Heart left ventricle (tissue), 16 donors: ENCODE results near the gene MPRIP. TPM values are rescaled to one million over a fixed set of nuclear protein-coding genes. Genes with fewer than 3 reads are reported as not detected.

Experiments used
- ATAC-seq, 4 donors: fragments of 200-7000 bp; cut with Tn5 transposase; one replicate each; pipeline ENCODE4 v1.9.1; 2020 to 2022; ENCODE audit warnings: moderate library complexity in 4 of 4, mild to moderate bottlenecking in 3 of 4, moderate number of reproducible peaks in 1 of 4
- DNase-seq, 5 donors: peaks; one replicate each; pipeline ENCODE4 v3.0.0-alpha.2; 2020
- H3K27ac ChIP-seq, 12 donors: fragments of 200-600 bp; sonication (generic) in 4 of 12; one replicate each; pipeline versions ENCODE4 v1.5.0 to v1.8.0; 2016 to 2022; ENCODE audit warnings: mild to moderate bottlenecking in 2 of 12
- H3K27me3 ChIP-seq, 9 donors: fragments of 200-600 bp; sonication (generic) in 2 of 9; one replicate each; pipeline versions ENCODE4 v1.5.1 to v1.8.0; 2016 to 2022; ENCODE audit warnings: mild to moderate bottlenecking in 3 of 9
- H3K36me3 ChIP-seq, 9 donors: fragments of 200-600 bp; sonication (generic) in 2 of 9; one replicate each; pipeline versions ENCODE4 v1.5.0 to v1.8.0; 2018 to 2022; ENCODE audit warnings: mild to moderate bottlenecking in 2 of 9
- H3K4me1 ChIP-seq, 12 donors: fragments of 200-600 bp; sonication (generic) in 4 of 12; one replicate each; pipeline versions ENCODE4 v1.5.0 to v1.8.0; 2016 to 2022; ENCODE audit warnings: mild to moderate bottlenecking in 3 of 12
- H3K4me3 ChIP-seq, 12 donors: fragments of 200-600 bp; sonication (generic) in 4 of 12; one replicate each; pipeline versions ENCODE4 v1.5.0 to v1.8.0; 2017 to 2022; ENCODE audit warnings: mild to moderate bottlenecking in 9 of 12, moderate library complexity in 4 of 12
- H3K9me3 ChIP-seq, 12 donors: fragments of 200-600 bp; sonication (generic) in 4 of 12; one replicate each; pipeline versions ENCODE4 v1.5.0 to v1.8.0; 2016 to 2022; ENCODE audit warnings: mild to moderate bottlenecking in 1 of 12
- CTCF ChIP-seq, 12 donors: fragments of 200-600 bp; sonication (generic) in 4 of 12; IDR thresholded peaks; one replicate each; pipeline versions ENCODE4 v1.5.0 to v1.8.0; 2018 to 2022; ENCODE audit warnings: antibody characterized with exemption in 12 of 12, mild to moderate bottlenecking in 5 of 12
- POLR2A ChIP-seq, 2 donors: fragments of 450-650 bp; IDR thresholded peaks; one replicate each; pipeline ENCODE4 v1.6.1; 2017; ENCODE audit warnings: antibody characterized with exemption in 2 of 2, mild to moderate bottlenecking in 2 of 2, moderate library complexity in 2 of 2
- WGBS, 4 donors: extraction: QIAGEN DNeasy Blood & Tissue Kit in 2 of 4; methylation state at CpG; one replicate each; pipeline versions ENCODE4 v1.1.5 to v1.1.7; 2013 to 2018; 5-methylcytosine and 5-hydroxymethylcytosine counted together
- intact Hi-C, 10 donors: fragments of 100-400 bp; cut with DNase I; formaldehyde crosslinking; loops; one replicate each; pipeline versions ENCODE4 v1.11.1 to v1.14.2; 2022
- polyA plus RNA-seq, 2 donors: library from polyadenylated mRNA; stranded (reverse); fragments of 200-250 nt; gene quantifications; one replicate each; pipeline ENCODE4 v1.2.3, GENCODE V29; 2013
- total RNA-seq, 9 donors: library from RNA; depleted of rRNA in 2 of 9; stranded (reverse); fragments of >200 nt in 2 of 9; fragmentation: NEBNext Ultra II Directional in 3 of 9; extraction: Animal tissue kit (Norgen Biotek cat#: 25700) in 3 of 9; gene quantifications; one replicate each; pipeline versions ENCODE4 v1.1.0 to v1.2.4, GENCODE V29; 2016 to 2023
- donor health status: ischemic (EF 13 %, LVEDD 7.1; RV severe dilation, severe dysfunction).
- donor health status: healthy with polysubstance abuse.
- donor health status: DM: no; HTN: yes; CAD: no.
- donor health status: DM: no; HTN: no; CAD: no.
- donor health status: ischemic (EF 25% LVEDD 6.9; RV normal size, moderate dysfunction).
- donor health status: ischemic (EF 25% LVEDD 5.7; RV mildly dilated, moderate dysfunction).
- donor health status: healthy.
- donor health status: DM: yes; HTN: yes; CAD: no.
- donor health status: ischemic (EF 35%, LVEDD 5.7; RV mildly dilated, moderate dysfunction).
- donor health status: nonischemic (EF 11% LVEDD 7.7; RV severe dilation, severe dysfunction).
- donor health status: DM: yes; HTN: yes; CAD: no.
- donor health status: PGD.
- donor health status: ischemic (EF 29% LVEDD 5.4; RV normal size, mild dysfunction).
- donor health status: nonischemic (EF 23%, LVEDD 6.1; RV moderate dilation, normal function).

MPRIP gene
- total and polyA plus RNA-seq, 11 donors, result 131 to 686 (median 343) TPM

GRCh38 chr17:17175917-17176316 lies 133.7 kb downstream of the MPRIP start:
- no peaks in the 10 kb centered on the region for H3K9me3 ChIP-seq
- ATAC-seq, result no peak
- H3K27me3 ChIP-seq, result no peaks in the 10 kb centered on the region
- peak in 1 of 5 donors; percentile 47 for DNase-seq
- H3K4me3 ChIP-seq, result no peak overlapping the region
- 63 to 76% (median 66%) methylated on average over 11 to 12 of the region's 12 CpGs for WGBS, 4 donors
- H3K27ac ChIP-seq, result peak overlapping the region in 2 of 12 donors; percentile 18 to 20
- H3K36me3 ChIP-seq, result peaks cover 6 to 100% (median 96%) of the 10 kb centered on the region in 9 donors
- TF ChIP-seq POLR2A (IDR thresholded peaks at IDR 0.05) (no peak), CTCF (IDR thresholded peaks at IDR 0.05) (no peak)
- H3K4me1 ChIP-seq, result peaks cover 0 to 50% (median 26%) of the 10 kb centered on the region in 12 donors
- intact Hi-C loops, result no loop called here

- Histone ChIP-seq H3K36me3 (peaks cover 6 to 100% (median 100%) of the 10 kb centered on the region in 9 donors), H3K4me1 (peaks cover 0 to 50% (median 22%) of the 10 kb centered on the region in 12 donors), H3K27ac (peak overlapping the region in 1 of 12 donors; percentile 20), H3K27me3 (no peaks in the 10 kb centered on the region), H3K4me3 (no peak overlapping the region), H3K9me3 (no peaks in the 10 kb centered on the region)
- no peak for TF ChIP-seq CTCF (IDR thresholded peaks at IDR 0.05)
- no peak for TF ChIP-seq POLR2A (IDR thresholded peaks at IDR 0.05)
- ATAC-seq, result no peak
- intact Hi-C loops, result no loop called here
- peak in 1 of 5 donors; percentile 18 for DNase-seq
- 94 to 95% (median 95%) methylated on average over 12 of the region's 12 CpGs for WGBS, 4 donors
These were observed 134.1 kb downstream of the MPRIP start for GRCh38 chr17:17176341-17176740.

- Histone ChIP-seq H3K27ac (no peak overlapping the region), H3K4me1 (peaks cover 0 to 48% (median 19%) of the 10 kb centered on the region in 12 donors), H3K9me3 (no peaks in the 10 kb centered on the region), H3K36me3 (peaks cover 3 to 100% (median 100%) of the 10 kb centered on the region in 9 donors), H3K27me3 (no peaks in the 10 kb centered on the region), H3K4me3 (no peak overlapping the region)
- TF ChIP-seq CTCF (IDR thresholded peaks at IDR 0.05) (no peak), POLR2A (IDR thresholded peaks at IDR 0.05) (no peak)
- ATAC-seq, result no peak
- 83 to 95% (median 92%) methylated on average over 11 to 12 of the region's 12 CpGs for WGBS, 4 donors
- intact Hi-C loops, result no loop called here
- DNase-seq, result peak in 1 of 5 donors; percentile 29
These were observed 134.9 kb downstream of the MPRIP start for GRCh38 chr17:17177176-17177575.

GRCh38 chr17:17179371-17179827 lies 137.1 kb downstream of the MPRIP start:
- H3K9me3 ChIP-seq, result no peaks in the 10 kb centered on the region
- whole genome bisulfite sequencing, 4 donors, result 89 to 96% (median 92%) methylated on average over 2 of the region's 2 CpGs
- TF ChIP-seq CTCF (IDR thresholded peaks at IDR 0.05), result no peak
- TF ChIP-seq POLR2A (IDR thresholded peaks at IDR 0.05), result no peak
- peaks cover 3 to 100% (median 96%) of the 10 kb centered on the region in 9 donors for H3K36me3 ChIP-seq
- peak overlapping the region in 7 of 12 donors; percentile 14 to 85 (median 37) for H3K27ac ChIP-seq
- intact Hi-C loops, result no loop called here
- ATAC-seq (no peak), DNase-seq (no peak)
- peaks cover 0 to 57% (median 21%) of the 10 kb centered on the region in 12 donors for H3K4me1 ChIP-seq
- no peaks in the 10 kb centered on the region for H3K27me3 ChIP-seq
- H3K4me3 ChIP-seq, result peak overlapping the region in 1 of 12 donors; percentile 1
